Subcutaneous preadipocyte (primary cell): ENCODE data around the gene GSTM4. TPM values are rescaled to one million over a fixed set of nuclear protein-coding genes. Genes with fewer than 3 reads are reported as not detected.

Source experiments
- total RNA-seq: library from RNA; depleted of rRNA; stranded (reverse); fragments of >200 nt; gene quantifications from 2 replicates; pipeline ENCODE4 v1.2.3, GENCODE V29; 2012

Gene GSTM4
- total RNA-seq: 5.9 and 10.2 TPM in 2 replicates

DNA sequence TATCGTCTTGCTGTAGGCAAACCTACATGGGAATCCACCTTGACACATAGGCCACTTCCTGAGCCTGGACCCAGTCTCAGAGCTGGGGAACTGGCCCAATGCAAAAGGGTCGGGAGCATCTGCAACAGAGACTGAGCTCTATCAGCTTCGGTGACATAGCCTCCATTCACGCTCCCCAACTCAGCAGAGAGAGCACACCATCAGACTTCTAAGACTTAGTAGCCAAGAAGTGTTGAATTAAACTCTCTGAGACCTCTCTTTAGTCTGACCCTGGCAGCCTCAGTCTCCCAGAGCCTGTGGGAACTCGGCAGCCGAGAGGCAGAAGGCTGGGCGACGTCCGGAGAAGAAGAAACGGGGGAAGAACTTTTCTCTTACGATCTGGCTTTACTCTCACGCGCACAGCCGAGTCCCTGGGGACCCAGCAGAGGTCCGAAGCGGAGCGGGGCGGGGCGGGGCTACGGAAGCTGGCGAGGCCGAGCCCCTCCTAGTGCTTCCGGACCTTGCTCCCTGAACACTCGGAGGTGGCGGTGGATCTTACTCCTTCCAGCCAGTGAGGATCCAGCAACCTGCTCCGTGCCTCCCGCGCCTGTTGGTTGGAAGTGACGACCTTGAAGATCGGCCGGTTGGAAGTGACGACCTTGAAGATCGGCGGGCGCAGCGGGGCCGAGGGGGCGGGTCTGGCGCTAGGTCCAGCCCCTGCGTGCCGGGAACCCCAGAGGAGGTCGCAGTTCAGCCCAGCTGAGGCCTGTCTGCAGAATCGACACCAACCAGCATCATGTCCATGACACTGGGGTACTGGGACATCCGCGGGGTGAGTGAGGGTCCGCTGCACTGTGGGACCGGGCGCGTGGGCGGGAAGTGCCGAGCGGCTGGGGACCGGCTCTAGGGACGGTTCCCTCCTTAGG, at the start of gene GSTM4:
Gene GSTM4, plus strand, starts transcription at position 485 of the 905 bp plus-strand sequence. Its CDS starts 291 bp downstream, at position 776.

DNA sequence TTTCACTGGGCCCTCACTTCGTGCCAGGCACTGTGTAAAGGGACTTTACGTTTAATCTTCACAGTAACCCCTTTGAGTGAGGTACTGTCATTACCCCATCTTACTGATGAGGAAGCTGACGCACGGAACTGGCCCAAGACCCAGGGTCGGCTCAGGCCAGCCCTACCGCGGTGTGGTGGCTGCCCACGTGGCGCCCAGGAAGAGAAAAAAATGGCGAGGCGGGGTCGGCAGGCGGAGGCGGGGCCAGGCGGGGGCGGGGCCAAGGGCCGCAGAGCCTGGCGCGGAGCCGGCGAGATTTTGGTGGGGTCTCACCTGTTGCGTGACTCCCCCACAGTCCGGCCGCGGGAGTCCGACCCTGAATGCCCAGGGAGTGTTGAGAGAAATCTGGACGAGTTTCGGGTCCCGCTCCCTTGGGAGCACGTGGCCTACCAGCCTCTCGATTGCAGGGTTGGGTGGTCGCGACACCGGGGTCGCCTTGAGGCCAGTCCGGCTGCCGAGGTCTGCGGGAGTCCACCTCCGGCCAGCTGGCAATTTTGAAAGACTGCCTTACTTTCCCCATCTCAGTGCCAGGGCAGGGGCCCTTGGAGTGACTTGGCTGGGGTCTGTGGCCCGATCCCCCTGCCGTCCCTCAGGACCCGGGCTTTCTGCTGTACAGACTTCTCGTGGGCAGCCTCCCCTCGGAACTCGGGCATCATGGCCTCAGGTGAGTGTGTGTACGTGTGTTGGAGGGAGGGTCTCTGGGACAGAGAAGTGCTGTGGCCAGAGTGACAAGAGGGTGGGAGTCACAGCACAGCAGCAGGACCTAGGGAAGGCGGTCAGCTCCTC, 36.1 kb upstream of the GSTM4 start, which contains the start of the genes AMPD2 and GNAT2:
Gene AMPD2, plus strand, starts transcription at position 262 of the 825 bp plus-strand sequence. CDS start 1,339 bp downstream, outside the sequence.
Gene GNAT2, minus strand, starts transcription at position 41 of the 825 bp plus-strand sequence. CDS start 6,746 bp downstream, outside the sequence.

DNA sequence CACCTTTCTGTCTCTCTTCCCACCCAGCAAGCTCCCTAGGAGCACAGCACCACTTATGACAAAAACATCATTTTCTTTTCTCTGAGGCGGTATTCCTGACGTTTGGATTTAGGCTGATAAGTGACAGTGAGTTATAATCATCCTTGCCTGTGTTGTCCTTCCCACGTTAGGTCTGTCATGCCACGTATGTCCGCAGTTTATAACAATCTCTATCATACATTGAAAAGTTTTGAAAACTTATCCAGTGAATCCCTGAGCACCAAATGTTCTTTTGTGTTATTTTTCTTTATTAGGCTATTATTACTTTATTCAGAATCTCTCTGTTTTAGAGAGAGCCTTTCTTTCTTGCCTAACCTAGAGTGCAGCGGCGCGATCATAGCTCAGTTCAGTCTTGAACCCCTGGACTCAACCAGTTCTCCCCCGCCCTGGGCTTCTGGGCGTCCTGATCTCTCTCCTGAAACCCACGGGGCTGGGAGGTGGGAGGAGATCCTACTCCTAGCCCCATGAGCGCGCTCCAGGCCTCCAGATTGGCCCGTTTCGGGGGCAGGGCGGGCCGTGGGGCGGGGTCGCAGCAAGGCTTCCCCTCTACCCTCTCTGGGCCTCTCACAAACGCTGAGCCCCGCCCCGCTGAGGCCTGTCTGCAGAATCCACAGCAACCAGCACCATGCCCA, 11.7 kb downstream of the GSTM4 start, which contains the start of gene GSTM2:
Gene GSTM2, plus strand, starts transcription at position 606 of the 671 bp plus-strand sequence. Its CDS starts 59 bp downstream, at position 665.

GRCh38 chr1:109687641-109688499, 32.0 kb downstream of the GSTM4 start, which contains the start of gene GSTM1:
Gene GSTM1 (plus strand): TSS chr1:109687817. CDS start chr1:109687874, 57 bp downstream.

Other genes with a start within 250 kb of the GSTM4 start
- gene PSMA5, start 229.7 kb upstream of the GSTM4 start, total RNA-seq: 54.5 and 64.3 TPM in 2 replicates
- gene SYPL2, start 189.6 kb upstream of the GSTM4 start, total RNA-seq: 2.0 and 5.5 TPM in 2 replicates
- 2.7 and 5.9 TPM in 2 replicates for gene ATXN7L2, start 172.2 kb upstream of the GSTM4 start, total RNA-seq
- 4.5 and 4.8 TPM in 2 replicates for gene CYB561D1, start 162.0 kb upstream of the GSTM4 start, total RNA-seq
- 0.39 and 0.73 TPM in 2 replicates for gene AMIGO1, start 146.4 kb upstream of the GSTM4 start, total RNA-seq
- under 0.01 and 0.39 TPM in 2 replicates for gene GPR61, start 116.2 kb upstream of the GSTM4 start, total RNA-seq
- 14.0 and 16.6 TPM in 2 replicates for gene GNAI3, start 107.5 kb upstream of the GSTM4 start, total RNA-seq
- gene GNAT2, start 36.5 kb upstream of the GSTM4 start, total RNA-seq: not detected in 2 replicates
- 59.5 and 63.7 TPM in 2 replicates for gene AMPD2, start 36.3 kb upstream of the GSTM4 start, total RNA-seq
- 10.2 and 18.0 TPM in 2 replicates for gene GSTM2, start 12.0 kb downstream of the GSTM4 start, total RNA-seq
- 13.7 and 16.2 TPM in 2 replicates for gene GSTM1, start 31.7 kb downstream of the GSTM4 start, total RNA-seq
- gene GSTM5, start 56.2 kb downstream of the GSTM4 start, total RNA-seq: 2.0 and 4.4 TPM in 2 replicates
- gene GSTM3, start 84.9 kb downstream of the GSTM4 start, total RNA-seq: 37.1 and 37.5 TPM in 2 replicates
- gene EPS8L3, start 107.8 kb downstream of the GSTM4 start, total RNA-seq: not detected in 2 replicates